ENCODE results near the gene ZNF335. TPM values are rescaled to one million over a fixed set of nuclear protein-coding genes. Genes with fewer than 3 reads are reported as not detected.
"Not testable (repeated sequence)": the region's sequence is repeated elsewhere in the genome, so short reads cannot be mapped to it uniquely, and the experiment has no call there.

The ZNF335 gene
- total RNA-seq, 1 donor from 2014 or later, result 6.3 TPM

DNA sequence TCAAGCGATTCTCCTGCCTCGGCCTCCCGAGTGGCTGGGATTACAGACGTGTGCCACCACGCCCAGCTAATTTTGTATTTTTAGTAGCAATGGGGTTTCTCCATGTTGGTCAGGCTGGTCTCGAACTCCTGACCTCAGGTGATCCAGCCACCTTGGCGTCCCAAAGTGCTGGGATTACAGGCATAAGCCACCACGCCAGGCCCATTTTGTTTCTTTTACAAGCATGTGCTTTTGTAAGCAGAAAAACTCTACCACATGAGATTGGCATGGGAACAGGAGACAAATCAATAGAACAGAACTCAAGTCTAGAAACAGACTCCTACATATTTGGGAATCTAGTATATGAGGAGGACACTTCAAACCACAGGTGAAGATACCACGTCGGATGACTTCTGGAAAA is 15.7 kb downstream of the ZNF335 start:
- not testable (repeated sequence) for H3K4me3 ChIP-seq (ENCODE audit: low read length in 3 of 3); H3K4me1 ChIP-seq (ENCODE audit: control insufficient read depth in 3 of 3, insufficient read depth in 3 of 3, low read length in 3 of 3); H3K27me3 ChIP-seq (ENCODE audit: control insufficient read depth in 3 of 3, insufficient read depth in 3 of 3, low read length in 3 of 3); H3K9me3 ChIP-seq (ENCODE audit: control insufficient read depth in 3 of 3, low read length in 3 of 3); H3K27ac ChIP-seq (ENCODE audit: low read depth, low read length); H3K9ac ChIP-seq (ENCODE audit: low read depth in 1 of 3, low read length in 3 of 3)
- peaks cover 64 to 74% (median 73%) of the 10 kb centered on the region in 3 donors for H3K36me3 ChIP-seq (ENCODE audit: control insufficient read depth in 3 of 3, insufficient read depth in 3 of 3, low read length in 3 of 3)

- Histone ChIP-seq H3K4me3 (ENCODE audit: low read length in 3 of 3) (no peak overlapping the region), H3K9me3 (ENCODE audit: control insufficient read depth in 3 of 3, low read length in 3 of 3) (no peaks in the 10 kb centered on the region), H3K9ac (ENCODE audit: low read depth in 1 of 3, low read length in 3 of 3) (peak overlapping the region in 1 of 3 donors; percentile 8), H3K27me3 (ENCODE audit: control insufficient read depth in 3 of 3, insufficient read depth in 3 of 3, low read length in 3 of 3) (no peaks in the 10 kb centered on the region), H3K27ac (ENCODE audit: low read depth, low read length) (no peak overlapping the region), H3K4me1 (ENCODE audit: control insufficient read depth in 3 of 3, insufficient read depth in 3 of 3, low read length in 3 of 3) (peaks cover 0 to 5% (median 0%) of the 10 kb centered on the region in 3 donors), H3K36me3 (ENCODE audit: control insufficient read depth in 3 of 3, insufficient read depth in 3 of 3, low read length in 3 of 3) (peaks cover 60 to 75% (median 72%) of the 10 kb centered on the region in 3 donors)
Observed at GRCh38 chr20:45953672-45954071, 18.3 kb downstream of the ZNF335 start.

DNA sequence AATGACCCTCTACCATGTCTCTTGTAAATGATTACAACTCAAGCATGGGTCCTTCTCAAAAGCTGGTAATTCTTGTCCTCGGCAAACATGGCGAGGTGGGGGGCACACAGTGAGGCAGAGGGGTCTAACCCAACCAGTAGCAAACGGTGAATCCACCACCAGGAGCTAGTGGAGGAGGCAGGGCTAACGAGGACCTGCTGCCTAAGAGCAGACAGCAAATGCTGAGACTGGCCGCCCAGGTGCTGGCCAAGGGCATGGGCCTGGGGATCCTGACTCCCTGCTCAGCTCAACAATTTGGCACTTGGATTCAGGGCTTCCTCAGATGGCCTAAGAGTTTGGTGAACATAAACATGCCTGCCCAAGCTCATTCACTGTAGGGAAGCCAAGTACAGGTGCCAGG is 19.1 kb downstream of the ZNF335 start:
- Histone ChIP-seq H3K27ac (ENCODE audit: low read depth, low read length) (no peak overlapping the region), H3K4me1 (ENCODE audit: control insufficient read depth in 3 of 3, insufficient read depth in 3 of 3, low read length in 3 of 3) (peaks cover 0 to 9% (median 0%) of the 10 kb centered on the region in 3 donors), H3K9me3 (ENCODE audit: control insufficient read depth in 3 of 3, low read length in 3 of 3) (no peaks in the 10 kb centered on the region), H3K9ac (ENCODE audit: low read depth in 1 of 3, low read length in 3 of 3) (no peak overlapping the region), H3K36me3 (ENCODE audit: control insufficient read depth in 3 of 3, insufficient read depth in 3 of 3, low read length in 3 of 3) (peaks cover 63 to 75% (median 73%) of the 10 kb centered on the region in 3 donors), H3K27me3 (ENCODE audit: control insufficient read depth in 3 of 3, insufficient read depth in 3 of 3, low read length in 3 of 3) (no peaks in the 10 kb centered on the region), H3K4me3 (ENCODE audit: low read length in 3 of 3) (no peak overlapping the region)

DNA sequence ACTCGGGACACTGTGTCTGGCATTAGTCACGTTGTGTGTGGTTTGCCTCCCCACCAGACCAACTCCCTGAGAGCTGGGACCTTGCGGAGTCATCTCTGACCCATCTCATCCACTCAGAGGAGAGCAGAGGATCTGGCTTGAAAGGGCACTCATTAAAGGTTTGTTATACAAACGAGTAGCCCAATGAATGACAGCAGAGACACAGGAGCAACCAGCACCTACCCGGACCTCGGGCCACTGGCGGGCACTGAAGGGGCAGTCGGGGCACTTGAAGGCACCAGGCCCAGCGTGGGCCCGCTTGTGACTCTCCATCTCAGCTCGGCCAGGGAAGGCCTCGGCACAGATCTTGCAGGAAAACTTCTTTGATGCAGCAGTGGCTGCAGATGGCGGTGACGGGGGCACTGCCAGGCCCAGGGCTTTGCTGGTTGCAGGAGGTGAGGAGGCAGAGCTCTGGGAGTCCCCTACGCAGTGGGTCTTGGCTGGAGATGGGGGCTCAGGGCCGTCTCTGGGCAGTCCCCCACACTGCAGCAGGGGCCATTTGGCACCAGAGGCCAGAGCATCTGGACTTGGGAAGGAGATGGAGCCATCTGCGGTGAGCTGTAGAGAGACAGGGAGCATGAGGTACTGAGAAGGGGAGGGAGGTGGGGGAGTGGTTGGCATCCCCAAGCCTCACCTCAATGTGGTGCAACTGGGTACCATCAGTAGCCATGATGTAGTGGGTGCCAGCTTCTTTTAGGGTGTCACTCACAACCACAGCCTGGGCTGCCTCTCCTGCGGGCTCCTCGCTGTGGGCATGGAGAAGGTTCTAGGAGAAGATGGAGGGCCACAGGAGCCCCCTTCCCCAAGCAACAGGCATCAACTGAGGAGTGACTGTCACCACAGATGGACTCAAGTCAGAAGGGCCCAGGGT is 19.8 kb downstream of the ZNF335 start:
- H3K4me3 ChIP-seq (ENCODE audit: low read length in 3 of 3), result no peak overlapping the region
- peaks cover 65 to 74% (median 73%) of the 10 kb centered on the region in 3 donors for H3K36me3 ChIP-seq (ENCODE audit: control insufficient read depth in 3 of 3, insufficient read depth in 3 of 3, low read length in 3 of 3)
- no peak overlapping the region for H3K9ac ChIP-seq (ENCODE audit: low read depth in 1 of 3, low read length in 3 of 3)
- H3K9me3 ChIP-seq (ENCODE audit: control insufficient read depth in 3 of 3, low read length in 3 of 3), result no peaks in the 10 kb centered on the region
- peaks cover 0 to 12% (median under 1%) of the 10 kb centered on the region in 3 donors for H3K4me1 ChIP-seq (ENCODE audit: control insufficient read depth in 3 of 3, insufficient read depth in 3 of 3, low read length in 3 of 3)
- no peaks in the 10 kb centered on the region for H3K27me3 ChIP-seq (ENCODE audit: control insufficient read depth in 3 of 3, insufficient read depth in 3 of 3, low read length in 3 of 3)
- no peak overlapping the region for H3K27ac ChIP-seq (ENCODE audit: low read depth, low read length)

- no peak overlapping the region for H3K9ac ChIP-seq (ENCODE audit: low read depth in 1 of 3, low read length in 3 of 3)
- no peak overlapping the region for H3K27ac ChIP-seq (ENCODE audit: low read depth, low read length)
- peaks cover 11 to 30% (median 18%) of the 10 kb centered on the region in 3 donors for H3K4me1 ChIP-seq (ENCODE audit: control insufficient read depth in 3 of 3, insufficient read depth in 3 of 3, low read length in 3 of 3)
- no peak overlapping the region for H3K4me3 ChIP-seq (ENCODE audit: low read length in 3 of 3)
- no peaks in the 10 kb centered on the region for H3K27me3 ChIP-seq (ENCODE audit: control insufficient read depth in 3 of 3, insufficient read depth in 3 of 3, low read length in 3 of 3)
- peaks cover 79 to 84% (median 83%) of the 10 kb centered on the region in 3 donors for H3K36me3 ChIP-seq (ENCODE audit: control insufficient read depth in 3 of 3, insufficient read depth in 3 of 3, low read length in 3 of 3)
- H3K9me3 ChIP-seq (ENCODE audit: control insufficient read depth in 3 of 3, low read length in 3 of 3), result no peaks in the 10 kb centered on the region
Observed at GRCh38 chr20:45950330-45950646, 21.7 kb downstream of the ZNF335 start.

- Histone ChIP-seq H3K36me3 (ENCODE audit: control insufficient read depth in 3 of 3, insufficient read depth in 3 of 3, low read length in 3 of 3) (peaks cover 85 to 90% (median 89%) of the 10 kb centered on the region in 3 donors), H3K9ac (ENCODE audit: low read depth in 1 of 3, low read length in 3 of 3) (peak overlapping the region in 1 of 3 donors; percentile 57), H3K4me3 (ENCODE audit: low read length in 3 of 3) (no peak overlapping the region), H3K9me3 (ENCODE audit: control insufficient read depth in 3 of 3, low read length in 3 of 3) (no peaks in the 10 kb centered on the region), H3K4me1 (ENCODE audit: control insufficient read depth in 3 of 3, insufficient read depth in 3 of 3, low read length in 3 of 3) (peaks cover 11 to 36% (median 21%) of the 10 kb centered on the region in 3 donors), H3K27me3 (ENCODE audit: control insufficient read depth in 3 of 3, insufficient read depth in 3 of 3, low read length in 3 of 3) (no peaks in the 10 kb centered on the region), H3K27ac (ENCODE audit: low read depth, low read length) (no peak overlapping the region)
Observed at GRCh38 chr20:45949542-45950329, 22.3 kb downstream of the ZNF335 start.

DNA sequence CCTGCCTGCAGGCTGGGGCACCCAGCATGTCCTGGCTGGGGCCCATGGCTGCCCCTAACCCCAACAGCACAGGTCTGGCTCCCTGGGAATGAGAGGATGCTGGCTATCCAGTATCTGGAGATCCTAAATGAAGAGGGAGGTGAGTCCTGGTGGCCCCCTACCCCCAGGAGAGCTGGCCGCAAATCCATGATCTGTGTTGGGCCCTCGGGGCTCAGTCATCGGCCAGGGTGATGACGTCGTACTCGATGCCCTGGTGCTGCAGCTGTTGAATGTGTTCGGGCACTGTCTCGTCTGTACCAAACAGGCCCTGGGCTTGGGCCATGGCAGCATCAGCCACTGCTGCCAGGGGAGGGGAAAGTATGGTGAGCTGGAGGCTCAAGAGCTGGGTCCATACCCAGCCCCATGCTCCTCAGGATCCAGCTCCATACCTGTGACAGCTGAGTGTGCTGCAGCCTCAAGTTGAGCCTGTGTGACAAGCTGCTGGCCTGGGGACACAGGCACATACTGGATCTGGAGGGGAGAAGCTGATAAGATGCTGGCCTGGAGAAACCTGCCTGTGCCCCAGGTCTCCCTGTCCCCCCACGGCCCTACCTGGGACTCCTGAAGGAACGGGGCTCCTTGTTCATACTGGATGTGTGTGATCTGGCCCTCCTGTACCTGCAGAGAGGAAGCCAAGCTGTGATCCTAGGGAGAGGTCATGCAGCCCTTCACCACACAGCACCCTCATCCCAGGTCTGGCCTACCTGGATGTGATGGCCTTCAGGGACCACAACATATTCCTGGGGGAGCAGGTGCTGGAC is 23.1 kb downstream of the ZNF335 start:
- H3K9ac ChIP-seq (ENCODE audit: low read depth in 1 of 3, low read length in 3 of 3), result peak overlapping the region in 1 of 3 donors; percentile 57
- H3K9me3 ChIP-seq (ENCODE audit: control insufficient read depth in 3 of 3, low read length in 3 of 3), result no peaks in the 10 kb centered on the region
- peaks cover 11 to 43% (median 24%) of the 10 kb centered on the region in 3 donors for H3K4me1 ChIP-seq (ENCODE audit: control insufficient read depth in 3 of 3, insufficient read depth in 3 of 3, low read length in 3 of 3)
- no peaks in the 10 kb centered on the region for H3K27me3 ChIP-seq (ENCODE audit: control insufficient read depth in 3 of 3, insufficient read depth in 3 of 3, low read length in 3 of 3)
- H3K4me3 ChIP-seq (ENCODE audit: low read length in 3 of 3), result peak overlapping the region in 1 of 3 donors; percentile 22
- H3K27ac ChIP-seq (ENCODE audit: low read depth, low read length), result peak overlapping the region; percentile 40
- peaks cover 91 to 96% (median 96%) of the 10 kb centered on the region in 3 donors for H3K36me3 ChIP-seq (ENCODE audit: control insufficient read depth in 3 of 3, insufficient read depth in 3 of 3, low read length in 3 of 3)

- peaks cover 11 to 49% (median 24%) of the 10 kb centered on the region in 3 donors for H3K4me1 ChIP-seq (ENCODE audit: control insufficient read depth in 3 of 3, insufficient read depth in 3 of 3, low read length in 3 of 3)
- no peaks in the 10 kb centered on the region for H3K27me3 ChIP-seq (ENCODE audit: control insufficient read depth in 3 of 3, insufficient read depth in 3 of 3, low read length in 3 of 3)
- peak overlapping the region in 1 of 3 donors; percentile 8 for H3K9ac ChIP-seq (ENCODE audit: low read depth in 1 of 3, low read length in 3 of 3)
- no peaks in the 10 kb centered on the region for H3K9me3 ChIP-seq (ENCODE audit: control insufficient read depth in 3 of 3, low read length in 3 of 3)
- H3K4me3 ChIP-seq (ENCODE audit: low read length in 3 of 3), result no peak overlapping the region
- peak overlapping the region; percentile 40 for H3K27ac ChIP-seq (ENCODE audit: low read depth, low read length)
- peaks cover 92 to 96% (median 96%) of the 10 kb centered on the region in 3 donors for H3K36me3 ChIP-seq (ENCODE audit: control insufficient read depth in 3 of 3, insufficient read depth in 3 of 3, low read length in 3 of 3)
Observed at GRCh38 chr20:45948261-45948733, 23.7 kb downstream of the ZNF335 start.

GRCh38 chr20:45947110-45947866 is 24.7 kb downstream of the ZNF335 start:
- no peak overlapping the region for H3K4me3 ChIP-seq (ENCODE audit: low read length in 3 of 3)
- no peaks in the 10 kb centered on the region for H3K27me3 ChIP-seq (ENCODE audit: control insufficient read depth in 3 of 3, insufficient read depth in 3 of 3, low read length in 3 of 3)
- H3K9me3 ChIP-seq (ENCODE audit: control insufficient read depth in 3 of 3, low read length in 3 of 3), result no peaks in the 10 kb centered on the region
- peak overlapping the region; percentile 69 for H3K27ac ChIP-seq (ENCODE audit: low read depth, low read length)
- peaks cover 91 to 95% (median 95%) of the 10 kb centered on the region in 3 donors for H3K36me3 ChIP-seq (ENCODE audit: control insufficient read depth in 3 of 3, insufficient read depth in 3 of 3, low read length in 3 of 3)
- H3K4me1 ChIP-seq (ENCODE audit: control insufficient read depth in 3 of 3, insufficient read depth in 3 of 3, low read length in 3 of 3), result peaks cover 11 to 49% (median 24%) of the 10 kb centered on the region in 3 donors
- H3K9ac ChIP-seq (ENCODE audit: low read depth in 1 of 3, low read length in 3 of 3), result peak overlapping the region in 1 of 3 donors; percentile 70
